ENCODE measurements around the gene OSBPL2.

- TF ChIP-seq CTCF (optimal IDR thresholded peaks at IDR 0.05 in 1 of 3, IDR thresholded peaks at IDR 0.05 in 1 of 3, conservative IDR thresholded peaks at IDR 0.05 in 1 of 3; ENCODE audit: extremely low read depth in 1 of 3, insufficient read depth in 2 of 3, low read length in 3 of 3) (no peak), EZH2 (IDR thresholded peaks at IDR 0.05; ENCODE audit: low read length) (no peak)
Measured at GRCh38 chr20:62273416-62273815, 35.1 kb downstream of the OSBPL2 start.

All from keratinocyte (primary cell).